Muscle of arm (tissue), 12 donors: ENCODE measurements around the gene ACSL3. TPM values are rescaled to one million over a fixed set of nuclear protein-coding genes. Genes with fewer than 3 reads are reported as not detected.
"Not testable (repeated sequence)": the region's sequence is repeated elsewhere in the genome, so short reads cannot be mapped to it uniquely, and the experiment has no call there.

Experiments used
- DNase-seq: peaks from one replicate; pipeline ENCODE4 v3.0.0-alpha.2; 2013
- polyA plus RNA-seq, 12 donors: library from polyadenylated mRNA; unstranded; fragments of 120-200 nt; gene quantifications; one replicate each; pipeline ENCODE4 v1.2.1, GENCODE V29; 2013; ENCODE audit not compliant: insufficient read length in 12 of 12

The ACSL3 gene
- polyA plus RNA-seq, 12 donors = 35.5 to 122 (median 46.7) TPM

DNA sequence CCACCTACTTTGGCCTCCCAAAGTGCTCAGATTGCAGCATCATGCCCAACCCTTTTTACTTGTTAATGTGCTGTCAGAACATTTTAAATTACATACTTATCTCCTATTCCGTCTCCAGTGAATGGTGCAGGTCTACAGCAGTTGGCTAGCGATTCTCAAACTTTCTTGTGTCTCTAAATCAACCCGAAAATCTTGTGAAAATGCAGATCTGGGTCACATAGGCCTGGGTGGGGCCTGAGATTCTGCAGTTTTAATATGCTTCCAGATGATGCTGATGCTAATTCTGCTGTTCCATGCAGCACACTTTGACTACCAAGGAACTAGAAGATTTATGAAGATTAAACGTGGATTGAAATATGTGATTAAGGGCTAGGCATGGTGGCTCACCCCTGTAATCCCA lies 14.8 kb upstream of the ACSL3 start:
- no peak for DNase-seq

DNA sequence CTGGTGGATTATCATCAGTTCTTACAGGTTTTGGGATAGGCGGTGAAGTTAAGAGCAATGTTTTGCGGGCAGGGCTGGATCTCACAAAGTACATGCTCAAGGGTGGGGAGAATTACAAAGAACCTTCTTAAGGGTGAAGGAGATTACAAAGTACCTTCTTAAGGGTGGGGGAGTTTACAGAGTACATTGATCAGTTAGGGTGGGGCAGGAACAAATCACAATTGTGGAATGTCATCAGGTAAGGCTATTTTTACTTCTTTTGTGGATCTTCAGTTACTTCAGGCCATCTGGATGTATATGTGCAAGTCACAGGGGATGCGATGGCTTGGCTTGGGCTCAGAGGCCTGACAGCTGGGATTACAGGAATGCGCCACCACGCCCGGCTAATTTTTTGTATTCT lies 12.8 kb upstream of the ACSL3 start:
- DNase-seq = not testable (repeated sequence)

- DNase-seq = no peak
These were observed 12.0 kb upstream of the ACSL3 start for GRCh38 chr2:222848862-222849261.

DNA sequence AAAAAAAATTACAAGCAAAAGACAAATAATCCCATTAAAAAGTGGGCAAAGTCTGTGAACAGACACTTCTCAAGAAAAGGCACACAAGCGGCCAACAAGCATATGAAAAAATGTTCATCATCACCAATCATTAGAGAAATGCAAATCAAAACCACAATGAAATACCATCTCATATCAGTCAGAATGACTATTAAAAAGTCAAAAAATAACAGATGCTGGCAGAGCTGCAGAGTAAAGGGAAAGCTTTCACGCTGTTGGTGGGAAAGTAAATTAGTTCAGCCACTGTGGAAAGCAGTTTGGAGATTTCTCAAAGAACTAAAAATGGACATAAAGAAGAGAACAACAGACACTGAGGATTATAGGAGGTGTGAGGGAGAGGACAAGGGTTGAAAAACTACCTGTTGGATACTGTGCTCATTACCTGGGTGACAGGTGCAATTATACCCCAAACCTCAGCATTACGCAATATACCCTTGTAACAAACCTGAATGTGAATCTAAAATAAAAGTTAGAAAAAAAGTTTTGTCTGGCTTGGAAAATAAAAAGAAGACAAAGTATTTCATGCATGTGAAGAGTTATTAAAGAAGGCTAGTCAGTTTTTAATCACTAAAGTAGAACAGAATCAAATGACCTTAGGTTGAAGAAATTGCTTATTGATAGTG lies 8.7 kb upstream of the ACSL3 start:
- no peak for DNase-seq

DNA sequence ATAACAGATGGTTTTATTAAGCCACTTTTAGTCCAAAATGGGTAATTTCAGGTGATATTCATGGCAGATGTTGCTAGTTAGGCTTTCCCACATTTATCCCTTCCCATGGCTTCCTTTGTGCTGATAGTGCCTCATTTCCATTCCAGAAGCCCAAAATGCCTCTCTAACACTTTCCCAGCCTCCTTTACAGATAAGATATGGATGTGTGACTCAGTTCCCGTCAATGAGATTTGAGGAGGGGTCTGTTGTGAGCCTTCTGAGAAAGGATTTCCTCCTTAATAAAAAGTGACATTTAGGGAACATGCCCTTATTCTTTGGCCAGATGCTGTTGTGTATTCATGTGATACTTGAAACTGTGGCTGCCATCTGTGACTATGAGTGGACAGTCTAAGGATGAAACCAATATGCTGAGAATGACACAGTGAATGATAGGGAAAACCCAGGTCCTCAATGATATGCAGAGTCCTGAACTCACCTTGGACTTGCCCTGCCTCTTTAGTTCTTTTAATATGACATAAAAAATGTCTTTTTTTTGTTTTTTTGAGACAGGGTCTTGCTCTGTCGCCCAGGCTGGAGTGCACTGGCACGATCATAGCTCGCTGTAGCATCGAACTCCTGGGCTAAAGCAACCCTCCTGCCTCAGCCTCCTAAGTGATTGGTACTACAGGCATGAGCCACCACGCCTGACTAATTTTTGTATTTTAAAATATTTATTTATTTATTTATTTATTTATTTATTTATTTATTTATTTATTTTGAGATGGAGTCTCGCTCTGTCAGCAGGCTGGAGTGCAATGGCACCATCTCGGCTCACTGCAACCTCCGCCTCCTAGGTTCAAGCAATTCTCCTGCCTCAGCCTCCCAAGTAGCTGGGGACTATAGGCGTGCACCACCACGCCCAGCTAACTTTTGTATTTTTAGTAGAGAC lies 5.8 kb upstream of the ACSL3 start:
- DNase-seq = no peak

- peak; percentile 35 for DNase-seq
These were observed 837 bp upstream of the ACSL3 start for GRCh38 chr2:222859786-222860612.

DNA sequence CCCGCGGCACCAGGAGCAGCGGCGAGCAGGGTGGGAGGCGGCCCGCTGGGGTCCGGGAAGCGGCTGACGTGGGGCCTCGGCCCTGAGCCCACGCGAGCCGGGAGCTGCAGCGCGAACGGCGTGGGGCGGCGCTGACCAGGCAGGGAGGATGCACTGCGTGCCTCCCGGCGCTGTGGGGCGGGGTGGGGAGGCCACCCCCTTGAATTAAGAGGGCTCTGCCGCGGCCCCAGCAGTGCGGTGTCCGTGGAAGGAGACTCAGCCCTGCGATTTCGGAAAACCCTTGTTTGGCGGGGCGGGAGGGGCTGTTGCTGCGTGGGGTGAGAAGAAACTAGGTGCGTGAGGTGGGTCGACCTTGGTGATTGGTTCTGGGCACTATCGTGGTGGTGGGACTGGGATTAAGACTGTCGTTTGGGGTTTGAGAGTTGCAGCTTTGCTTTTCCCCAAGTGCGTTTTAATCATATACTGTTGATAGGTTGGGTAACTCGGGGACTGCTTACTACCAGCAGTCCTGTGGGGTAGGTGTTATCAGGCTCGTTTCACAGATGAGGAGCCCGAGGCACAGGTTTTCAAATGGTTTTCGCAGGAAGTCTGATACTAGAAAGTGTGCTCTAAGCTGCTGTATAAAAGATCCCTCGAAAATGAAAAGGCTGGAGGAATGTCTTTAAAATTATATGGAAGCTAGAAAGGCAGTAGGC lies 722 bp downstream of the ACSL3 start:
- peak; percentile 38 for DNase-seq

- DNase-seq = peak; percentile 61
These were observed 1.5 kb downstream of the ACSL3 start for GRCh38 chr2:222862106-222862908.

DNA sequence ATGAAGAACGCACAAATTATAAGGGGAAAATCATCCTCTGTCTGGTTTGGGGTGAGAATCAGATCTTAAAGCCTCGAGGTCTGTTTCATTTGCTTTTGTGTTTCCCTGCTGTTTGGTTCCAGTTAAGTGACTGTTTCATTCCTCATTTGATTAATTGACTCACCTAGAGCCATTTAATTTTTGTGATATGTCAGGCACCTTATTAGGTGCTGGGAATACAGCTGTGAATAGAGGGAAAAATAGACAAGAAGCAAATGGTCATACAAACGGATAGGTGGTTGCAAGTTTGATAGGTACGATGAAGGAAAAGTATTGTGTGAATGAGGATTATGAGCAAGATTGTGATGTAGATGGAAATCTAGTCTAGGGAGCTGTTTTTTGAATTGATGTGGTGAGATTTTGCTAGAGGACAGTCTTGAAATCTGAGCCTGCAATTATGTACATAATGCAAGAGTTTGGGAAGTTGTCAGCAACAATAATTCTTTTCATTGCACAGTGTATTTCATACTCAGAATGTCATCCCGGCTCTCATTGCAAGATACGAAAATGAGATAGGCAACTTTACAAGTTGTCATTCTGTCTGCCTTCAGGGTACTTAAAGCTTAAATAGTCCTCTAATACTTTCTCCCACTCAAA lies 2.2 kb downstream of the ACSL3 start:
- no peak for DNase-seq

- DNase-seq = no peak
These were observed 3.5 kb downstream of the ACSL3 start for GRCh38 chr2:222864296-222864695.

DNA sequence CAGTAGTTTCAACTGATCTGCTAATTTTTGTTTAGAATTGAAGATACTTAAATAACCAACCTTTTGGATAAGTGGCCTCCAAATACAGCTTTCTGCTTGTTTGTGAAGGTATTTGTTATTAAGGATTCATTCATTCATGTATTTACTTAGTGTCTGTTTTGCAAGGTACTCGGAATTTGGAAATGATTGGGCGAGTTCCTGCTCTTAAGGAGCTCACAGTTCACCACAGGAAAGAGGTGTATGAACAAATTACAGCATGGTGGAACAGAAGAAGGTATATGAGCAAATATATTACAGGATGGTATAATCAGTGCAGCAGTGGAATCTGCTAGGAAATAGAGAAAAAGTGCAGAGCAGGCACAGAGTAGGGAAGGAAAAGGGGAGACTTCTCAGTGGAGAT lies 4.5 kb downstream of the ACSL3 start:
- DNase-seq = no peak

- no peak for DNase-seq
These were observed 5.6 kb downstream of the ACSL3 start for GRCh38 chr2:222866358-222866960.

DNA sequence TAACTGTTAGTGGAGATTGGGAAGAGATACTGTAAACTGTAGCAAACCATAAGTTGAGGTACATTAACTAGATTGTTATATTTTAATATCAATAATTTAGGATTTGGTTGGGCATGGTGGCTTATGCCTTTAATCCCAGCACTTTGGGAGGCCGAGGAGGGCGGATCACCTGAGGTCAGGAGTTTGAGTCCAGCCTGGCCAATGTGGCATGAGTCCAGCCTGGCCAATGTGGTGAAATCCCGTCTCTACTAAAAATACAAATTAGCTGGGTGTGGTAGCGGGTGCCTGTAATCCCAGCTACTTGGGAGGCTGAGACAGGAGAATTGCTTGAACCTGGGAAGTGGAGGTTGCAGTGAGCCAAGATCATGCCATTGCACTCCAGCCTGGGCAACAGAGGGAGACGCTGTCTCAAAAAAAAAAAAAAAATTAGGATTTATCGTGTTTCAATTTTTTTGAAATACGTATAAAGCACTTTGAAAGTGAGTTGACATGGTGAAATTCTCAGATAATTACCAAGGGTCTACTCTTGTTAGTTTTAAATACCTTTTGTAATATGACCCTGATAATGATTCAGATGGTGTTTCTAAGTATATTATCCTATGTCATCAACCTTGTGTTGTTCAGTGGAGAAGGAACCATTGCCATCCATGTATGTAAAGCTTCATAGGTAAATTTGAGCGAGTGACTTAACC lies 7.9 kb downstream of the ACSL3 start:
- DNase-seq = not testable (repeated sequence)

DNA sequence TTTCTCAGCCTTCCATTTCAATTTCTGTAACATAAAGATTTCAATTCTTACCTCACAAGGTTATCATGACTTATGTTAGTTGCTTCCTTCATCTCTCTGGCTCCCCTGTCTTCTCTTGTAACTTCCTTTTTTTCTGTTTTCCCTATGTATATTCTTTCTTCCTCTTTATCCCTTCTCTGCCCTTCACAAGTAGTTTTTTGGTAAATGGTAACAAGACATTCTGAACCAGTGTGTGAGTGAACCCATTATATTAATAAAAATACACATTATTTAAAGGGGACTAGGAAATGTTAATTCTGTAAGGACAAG lies 8.4 kb downstream of the ACSL3 start:
- DNase-seq = no peak

GRCh38 chr2:222871291-222871690 lies 10.5 kb downstream of the ACSL3 start:
- no peak for DNase-seq

GRCh38 chr2:222872551-222872950 lies 11.7 kb downstream of the ACSL3 start:
- no peak for DNase-seq

GRCh38 chr2:222875482-222875881 lies 14.6 kb downstream of the ACSL3 start:
- no peak for DNase-seq

DNA sequence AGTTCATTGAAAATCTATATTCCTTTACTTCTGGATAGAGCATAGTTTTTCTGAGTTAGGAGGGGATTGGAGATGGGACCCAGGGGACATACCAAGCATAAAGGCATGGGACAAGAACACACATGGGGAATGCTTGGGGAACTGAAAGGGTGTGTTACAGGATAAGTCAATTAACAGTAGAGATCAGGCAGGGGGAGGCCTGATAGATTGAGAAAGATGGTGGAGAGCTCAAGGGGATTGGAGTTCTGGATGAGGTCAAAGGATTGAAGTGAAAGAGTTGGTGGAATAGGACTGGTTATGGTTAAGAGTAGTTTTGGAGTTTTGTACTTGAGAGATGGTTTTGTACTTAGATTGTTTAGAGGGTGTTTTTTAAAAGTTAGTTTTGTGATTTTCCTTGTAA lies 16.1 kb downstream of the ACSL3 start:
- no peak for DNase-seq

DNA sequence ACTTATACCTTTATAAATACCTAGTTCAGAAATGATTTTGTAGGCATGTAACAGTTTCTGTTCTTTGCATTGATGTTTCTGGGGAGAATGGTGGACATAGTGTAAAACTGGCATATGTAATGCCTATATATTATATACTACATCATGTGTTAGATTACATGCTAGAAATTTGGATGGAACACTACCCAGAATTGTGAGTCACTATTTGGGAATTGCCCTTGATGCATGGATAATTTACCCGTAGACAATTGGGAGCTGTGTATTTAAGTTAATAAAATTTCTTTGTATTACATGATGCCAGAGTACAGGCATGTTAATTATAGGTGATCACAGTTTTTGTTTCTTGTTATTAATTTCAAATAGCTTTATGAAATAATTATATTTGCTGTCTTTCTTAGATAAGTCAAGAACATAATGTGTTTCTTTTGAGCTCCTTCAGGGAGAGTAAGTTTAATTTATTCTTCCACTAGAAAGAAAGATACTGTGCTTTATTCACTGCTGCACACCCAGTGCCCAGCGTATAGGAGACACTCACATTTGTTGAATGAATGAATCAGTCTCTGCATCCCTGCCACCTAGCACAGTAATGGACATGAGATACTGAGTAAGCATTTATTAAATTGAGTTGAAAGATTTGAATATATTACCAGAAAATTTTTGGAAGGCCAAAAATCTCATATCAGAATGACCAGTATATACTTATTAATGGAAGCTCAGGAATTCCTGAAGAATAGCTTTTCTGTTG lies 16.9 kb downstream of the ACSL3 start:
- no peak for DNase-seq
